Small intestine (tissue), 7 donors: ENCODE data around the gene ZC3H18. TPM values are rescaled to one million over a fixed set of nuclear protein-coding genes. Genes with fewer than 3 reads are reported as not detected.

ENCODE experiments used
- DNase-seq, 2 donors: peaks; one replicate each; pipeline versions ENCODE4 v3.0.0 to v3.0.0-alpha.2; 2013
- FAIRE-seq: peaks from 2 replicates; lab custom pipeline; 2012; peaks lifted over from hg19 to GRCh38; lab: Jason Lieb, UNC
- H3K27ac ChIP-seq, 3 donors: one replicate each; pipeline ENCODE4 v1.5.1; 2013; ENCODE audit warnings: low read length in 2 of 3, mild to moderate bottlenecking in 2 of 3, control low read depth in 1 of 3, inconsistent platforms in 1 of 3, low read depth in 1 of 3, moderate library complexity in 1 of 3
- H3K27me3 ChIP-seq, 3 donors: one replicate each; pipeline ENCODE4 v1.6.1; 2013; ENCODE audit warnings: low read length in 3 of 3, inconsistent platforms in 1 of 3; ENCODE audit not compliant: control insufficient read depth in 3 of 3, insufficient read depth in 3 of 3
- H3K36me3 ChIP-seq, 3 donors: one replicate each; pipeline ENCODE4 v1.6.1; 2013; ENCODE audit warnings: low read length in 3 of 3, inconsistent platforms in 1 of 3, low read depth in 1 of 3, mild to moderate bottlenecking in 1 of 3, moderate library complexity in 1 of 3; ENCODE audit not compliant: control insufficient read depth in 3 of 3, insufficient read depth in 2 of 3
- H3K4me1 ChIP-seq, 3 donors: one replicate each; pipeline ENCODE4 v1.6.1; 2013; ENCODE audit warnings: low read length in 2 of 3, inconsistent platforms in 1 of 3, low read depth in 1 of 3, mild to moderate bottlenecking in 1 of 3, moderate library complexity in 1 of 3; ENCODE audit not compliant: control insufficient read depth in 3 of 3, insufficient read depth in 2 of 3
- H3K4me3 ChIP-seq, 3 donors: one replicate each; pipeline ENCODE4 v1.5.1; 2013; ENCODE audit warnings: low read length in 3 of 3, control low read depth in 1 of 3, inconsistent platforms in 1 of 3, low read depth in 1 of 3, mild to moderate bottlenecking in 1 of 3, moderate library complexity in 1 of 3
- H3K9me3 ChIP-seq, 2 donors: one replicate each; pipeline ENCODE4 v1.6.1; 2013; ENCODE audit warnings: low read depth in 1 of 2, low read length in 1 of 2; ENCODE audit not compliant: control insufficient read depth in 2 of 2, insufficient read depth in 1 of 2
- WGBS, 3 donors: extraction: QIAGEN DNeasy Blood & Tissue Kit; methylation state at CpG; one replicate each; pipeline ENCODE4 v1.1.7; 2013; 5-methylcytosine and 5-hydroxymethylcytosine counted together
- polyA plus RNA-seq, 4 donors: library from polyadenylated mRNA; stranded (reverse) in 3 of 4; unstranded in 1 of 4; fragments of 200-250 nt in 3 of 4; fragments of 120-200 nt in 1 of 4; gene quantifications; one replicate each; pipeline versions ENCODE4 v1.2.1 to v1.2.3, GENCODE V29; 2013
- donor health status: healthy with polysubstance abuse.
- donor health status: control.
- donor health status: control.
- donor health status: Bipolar disorder and iron deficiency.
- donor health status: healthy.

ZC3H18 gene
- polyA plus RNA-seq, 4 donors, result 19.7 to 31.9 (median 28.2) TPM

GRCh38 chr16:88548985-88549384 lies 21.2 kb upstream of the ZC3H18 start:
- Histone ChIP-seq H3K27ac (no peak overlapping the region), H3K36me3 (no peaks in the 10 kb centered on the region), H3K4me1 (no peaks in the 10 kb centered on the region), H3K9me3 (peaks cover 0 to 8% of the 10 kb centered on the region in 2 donors), H3K27me3 (peaks cover 0 to 18% (median 11%) of the 10 kb centered on the region in 3 donors), H3K4me3 (no peak overlapping the region)
- 60 to 70% (median 67%) methylated on average over 13 of the region's 13 CpGs for WGBS, 3 donors
- DNase-seq (no peak), FAIRE-seq (no peak)

GRCh38 chr16:88549671-88550245 lies 20.4 kb upstream of the ZC3H18 start:
- H3K4me3 ChIP-seq, result no peak overlapping the region
- H3K27ac ChIP-seq, result peak overlapping the region in 1 of 3 donors; percentile 62
- H3K36me3 ChIP-seq, result no peaks in the 10 kb centered on the region
- WGBS, 3 donors, result 56 to 71% (median 58%) methylated on average over 11 to 12 of the region's 12 CpGs
- DNase-seq (no peak), FAIRE-seq (no peak)
- no peaks in the 10 kb centered on the region for H3K4me1 ChIP-seq
- peaks cover 0 to under 1% of the 10 kb centered on the region in 2 donors for H3K9me3 ChIP-seq
- peaks cover 0 to 18% (median 9%) of the 10 kb centered on the region in 3 donors for H3K27me3 ChIP-seq

- no peaks in the 10 kb centered on the region for H3K4me1 ChIP-seq
- 30 to 40% (median 40%) methylated on average over 16 of the region's 16 CpGs for WGBS, 3 donors
These were observed 19.9 kb upstream of the ZC3H18 start for GRCh38 chr16:88550246-88550661.

GRCh38 chr16:88552166-88552565 lies 18.0 kb upstream of the ZC3H18 start:
- FAIRE-seq, result no peak
- no peak for DNase-seq
- H3K27ac ChIP-seq, result peak overlapping the region in 1 of 3 donors; percentile 1
- peaks cover 0 to 8% of the 10 kb centered on the region in 2 donors for H3K9me3 ChIP-seq
- H3K4me1 ChIP-seq, result no peaks in the 10 kb centered on the region
- H3K36me3 ChIP-seq, result no peaks in the 10 kb centered on the region
- peaks cover 0 to 8% (median 6%) of the 10 kb centered on the region in 3 donors for H3K27me3 ChIP-seq
- H3K4me3 ChIP-seq, result no peak overlapping the region
- WGBS, 3 donors, result 82 to 91% (median 85%) methylated on average over 10 of the region's 10 CpGs

More at GRCh38 chr16:88550246-88550661, 19.9 kb upstream of the ZC3H18 start:
- no peak overlapping the region for H3K4me3 ChIP-seq
- FAIRE-seq (no peak), DNase-seq (peak in 1 of 2 donors; percentile 54)
- H3K27me3 ChIP-seq, result peaks cover 0 to 18% (median 9%) of the 10 kb centered on the region in 3 donors
- no peaks in the 10 kb centered on the region for H3K36me3 ChIP-seq
- no peaks in the 10 kb centered on the region for H3K9me3 ChIP-seq
- peak overlapping the region in 1 of 3 donors; percentile 62 for H3K27ac ChIP-seq

GRCh38 chr16:88552815-88553214 lies 17.4 kb upstream of the ZC3H18 start:
- FAIRE-seq (no peak), DNase-seq (no peak)
- Histone ChIP-seq H3K4me1 (no peaks in the 10 kb centered on the region), H3K27ac (peak overlapping the region in 1 of 3 donors; percentile 59), H3K4me3 (no peak overlapping the region), H3K36me3 (no peaks in the 10 kb centered on the region), H3K9me3 (peaks cover 0 to 8% of the 10 kb centered on the region in 2 donors), H3K27me3 (peaks cover 0 to 11% (median 5%) of the 10 kb centered on the region in 3 donors)
- 70 to 78% (median 73%) methylated on average over 13 of the region's 13 CpGs for WGBS, 3 donors

GRCh38 chr16:88553739-88554138 lies 16.5 kb upstream of the ZC3H18 start:
- Histone ChIP-seq H3K4me1 (peaks cover 0 to 3% (median 0%) of the 10 kb centered on the region in 3 donors), H3K4me3 (no peak overlapping the region), H3K27me3 (peaks cover 0 to 9% (median 0%) of the 10 kb centered on the region in 3 donors), H3K36me3 (no peaks in the 10 kb centered on the region), H3K9me3 (peaks cover 0 to 8% of the 10 kb centered on the region in 2 donors), H3K27ac (no peak overlapping the region)
- FAIRE-seq, result no peak
- 70 to 96% (median 84%) methylated on average over 16 of the region's 16 CpGs for WGBS, 3 donors
- DNase-seq, result no peak

- 75 to 76% (median 76%) methylated on average over 14 to 15 of the region's 15 CpGs for WGBS, 3 donors
- FAIRE-seq, result no peak
These were observed 15.4 kb upstream of the ZC3H18 start for GRCh38 chr16:88554711-88555264.

GRCh38 chr16:88556294-88556988 lies 13.8 kb upstream of the ZC3H18 start:
- no peak for FAIRE-seq
- 76 to 85% (median 82%) methylated on average over 14 of the region's 15 CpGs for WGBS, 3 donors
- Histone ChIP-seq H3K27me3 (peaks cover 0 to 9% (median 0%) of the 10 kb centered on the region in 3 donors), H3K4me3 (no peak overlapping the region), H3K27ac (no peak overlapping the region), H3K4me1 (peaks cover 0 to 5% (median 0%) of the 10 kb centered on the region in 3 donors), H3K9me3 (peaks cover 0 to 8% of the 10 kb centered on the region in 2 donors), H3K36me3 (no peaks in the 10 kb centered on the region)
- no peak for DNase-seq

More at GRCh38 chr16:88554711-88555264, 15.4 kb upstream of the ZC3H18 start:
- no peak for DNase-seq
- peaks cover 0 to 8% of the 10 kb centered on the region in 2 donors for H3K9me3 ChIP-seq
- peaks cover 0 to 5% (median 0%) of the 10 kb centered on the region in 3 donors for H3K4me1 ChIP-seq
- H3K4me3 ChIP-seq, result no peak overlapping the region
- H3K27me3 ChIP-seq, result peaks cover 0 to 9% (median 0%) of the 10 kb centered on the region in 3 donors
- H3K27ac ChIP-seq, result no peak overlapping the region
- H3K36me3 ChIP-seq, result no peaks in the 10 kb centered on the region
